Pancreas (tissue), 10 donors: Measurements from ENCODE around the gene TOX2. TPM values are rescaled to one million over a fixed set of nuclear protein-coding genes. Genes with fewer than 3 reads are reported as not detected.

Experiments
- ATAC-seq, 4 donors: fragments of 200-7000 bp; cut with Tn5 transposase; one replicate each; pipeline versions ENCODE4 v1.8.0 to v1.9.1; 2020; ENCODE audit warnings: mild to moderate bottlenecking in 4 of 4, moderate library complexity in 4 of 4
- DNase-seq, 6 donors: peaks; one replicate each; pipeline ENCODE4 v3.0.0-alpha.2; 2020
- FAIRE-seq: peaks from 2 replicates; lab custom pipeline; 2012; peaks lifted over from hg19 to GRCh38; lab: Jason Lieb, UNC
- H3K27ac ChIP-seq, 4 donors: fragments of 200-600 bp; sonication (generic); 1 replicate in 3 of 4; 2 replicates in 1 of 4; pipeline versions ENCODE4 v1.5.0 to v1.8.0; 2020
- H3K27me3 ChIP-seq, 4 donors: fragments of 200-600 bp; one replicate each; pipeline ENCODE4 v1.8.0; 2021
- H3K36me3 ChIP-seq, 3 donors: fragments of 200-600 bp; sonication (generic) in 1 of 3; one replicate each; pipeline versions ENCODE4 v1.5.0 to v1.8.0; 2020 to 2021
- H3K4me1 ChIP-seq, 3 donors: fragments of 200-600 bp; one replicate each; pipeline ENCODE4 v1.8.0; 2021
- H3K4me3 ChIP-seq, 4 donors: fragments of 200-600 bp; sonication (generic) in 2 of 4; one replicate each; pipeline versions ENCODE4 v1.5.0 to v1.8.0; 2020 to 2021
- H3K9me3 ChIP-seq, 4 donors: fragments of 200-600 bp; one replicate each; pipeline ENCODE4 v1.8.0; 2021
- WGBS, 2 donors: extraction: QIAGEN DNeasy Blood & Tissue Kit; methylation state at CpG; one replicate each; pipeline ENCODE4 v1.1.7; 2013; 5-methylcytosine and 5-hydroxymethylcytosine counted together
- intact Hi-C, 3 donors: fragments of 100-400 bp; cut with DNase I; formaldehyde crosslinking; loops; one replicate each; pipeline versions ENCODE4 v1.11.1 to v1.14.2; 2022
- polyA plus RNA-seq, 2 donors: library from polyadenylated mRNA; stranded (reverse); fragments of 200-250 nt; gene quantifications; one replicate each; pipeline ENCODE4 v1.2.3, GENCODE V29; 2013
- total RNA-seq, 6 donors: library from RNA; stranded (reverse); fragmentation: NEBNext Ultra II Directional in 4 of 6; extraction: Animal tissue kit (Norgen Biotek cat#: 25700) in 4 of 6; gene quantifications; one replicate each; pipeline versions ENCODE4 v1.2.1 to v1.2.4, GENCODE V29; 2021 to 2023
- TF ChIP-seq, protein P1 (sequence below), 4 donors: fragments of 200-600 bp; sonication (generic) in 3 of 4; IDR thresholded peaks; one replicate each; pipeline versions ENCODE4 v1.5.0 to v1.8.0; 2021; ENCODE audit warnings: antibody characterized with exemption in 4 of 4
- donor health status: healthy with polysubstance abuse.
- donor health status: DM: no; HTN: no; CAD: no; lungs with moderate emphysema.
- donor health status: DM: no; HTN: no; CAD: no.
- donor health status: control.
- donor health status: control.
- donor health status: Bipolar disorder and iron deficiency.
- donor health status: DM: yes; HTN: yes; CAD: no.
- donor health status: DM: no; HTN: no; CAD: no.
- donor health status: DM: no; HTN: no; CAD: no.
- donor health status: DM: yes; HTN: yes; CAD: no.

Gene TOX2
- total and polyA plus RNA-seq, 8 donors, result 0.24 to 2.3 (median 0.90) TPM

DNA sequence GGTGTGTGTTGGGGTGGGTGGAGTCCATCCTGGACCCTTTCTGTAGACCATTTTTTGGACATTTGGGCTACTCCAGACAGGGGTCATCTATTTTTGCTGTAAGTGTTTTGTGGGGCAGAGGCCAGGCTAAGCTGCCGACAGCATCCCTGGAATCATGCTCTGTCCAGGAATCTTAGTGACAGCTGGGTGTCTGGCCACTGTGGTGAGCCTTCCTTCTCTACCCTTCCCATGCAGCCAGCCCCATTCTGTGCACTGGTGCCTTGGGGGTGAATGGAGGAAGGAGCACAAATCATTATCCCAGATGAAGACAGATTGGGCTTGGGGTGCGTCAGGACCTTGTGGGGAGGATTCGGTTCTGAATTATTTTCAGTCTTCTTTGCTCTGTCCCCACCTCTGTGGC lies 20.2 kb downstream of the TOX2 start:
- ATAC-seq, result no peak
- no peak for DNase-seq
- no peaks in the 10 kb centered on the region for H3K36me3 ChIP-seq
- no peaks in the 10 kb centered on the region for H3K9me3 ChIP-seq
- no peaks in the 10 kb centered on the region for H3K27me3 ChIP-seq
- peaks cover 0 to 5% (median 0%) of the 10 kb centered on the region in 3 donors for H3K4me1 ChIP-seq
- intact Hi-C loops, result no loop called here
- TF ChIP-seq, protein P1, sequence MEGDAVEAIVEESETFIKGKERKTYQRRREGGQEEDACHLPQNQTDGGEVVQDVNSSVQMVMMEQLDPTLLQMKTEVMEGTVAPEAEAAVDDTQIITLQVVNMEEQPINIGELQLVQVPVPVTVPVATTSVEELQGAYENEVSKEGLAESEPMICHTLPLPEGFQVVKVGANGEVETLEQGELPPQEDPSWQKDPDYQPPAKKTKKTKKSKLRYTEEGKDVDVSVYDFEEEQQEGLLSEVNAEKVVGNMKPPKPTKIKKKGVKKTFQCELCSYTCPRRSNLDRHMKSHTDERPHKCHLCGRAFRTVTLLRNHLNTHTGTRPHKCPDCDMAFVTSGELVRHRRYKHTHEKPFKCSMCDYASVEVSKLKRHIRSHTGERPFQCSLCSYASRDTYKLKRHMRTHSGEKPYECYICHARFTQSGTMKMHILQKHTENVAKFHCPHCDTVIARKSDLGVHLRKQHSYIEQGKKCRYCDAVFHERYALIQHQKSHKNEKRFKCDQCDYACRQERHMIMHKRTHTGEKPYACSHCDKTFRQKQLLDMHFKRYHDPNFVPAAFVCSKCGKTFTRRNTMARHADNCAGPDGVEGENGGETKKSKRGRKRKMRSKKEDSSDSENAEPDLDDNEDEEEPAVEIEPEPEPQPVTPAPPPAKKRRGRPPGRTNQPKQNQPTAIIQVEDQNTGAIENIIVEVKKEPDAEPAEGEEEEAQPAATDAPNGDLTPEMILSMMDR (IDR thresholded peaks at IDR 0.05), result no peak
- H3K27ac ChIP-seq, result no peak overlapping the region
- no peak for FAIRE-seq
- WGBS, 2 donors, result 80 to 89% methylated on average over 3 of the region's 3 CpGs
- H3K4me3 ChIP-seq, result no peak overlapping the region

DNA sequence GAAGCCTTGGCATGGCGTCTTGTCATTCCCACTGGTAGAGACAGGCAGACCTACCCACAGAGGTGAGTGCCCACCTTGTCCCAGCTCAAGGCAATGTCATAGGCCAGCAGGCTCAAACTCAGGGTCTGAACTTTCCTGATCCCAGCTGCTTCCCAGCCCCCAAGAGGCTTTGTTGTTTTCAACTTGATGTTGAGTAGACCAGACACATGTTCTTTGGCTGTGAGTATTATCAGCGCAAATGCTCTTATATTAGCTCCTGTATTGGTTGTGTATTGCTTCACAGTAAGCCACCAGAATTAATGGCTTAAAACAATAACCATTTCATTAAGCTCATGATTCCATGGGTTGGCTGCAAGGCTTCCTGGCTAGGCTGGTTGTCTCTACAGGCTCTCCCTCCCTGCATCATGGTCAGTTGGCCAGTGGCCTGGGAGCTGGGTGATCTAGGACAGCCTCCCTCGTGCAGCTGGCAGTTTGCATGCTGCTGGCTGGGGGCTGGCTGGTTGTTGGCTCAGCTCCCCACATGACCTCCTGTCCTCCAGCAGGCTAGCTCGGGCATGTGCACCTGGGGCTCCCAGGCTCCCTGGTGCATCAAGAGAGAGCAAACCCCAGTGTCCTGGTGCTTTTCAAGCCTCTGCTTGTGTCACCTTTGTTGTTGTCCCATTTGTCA lies 21.6 kb downstream of the TOX2 start:
- intact Hi-C loops, result no loop called here
- DNase-seq (no peak), ATAC-seq (no peak), FAIRE-seq (no peak)
- peaks cover 0 to 5% (median 0%) of the 10 kb centered on the region in 3 donors for H3K4me1 ChIP-seq
- H3K27ac ChIP-seq, result no peak overlapping the region
- no peaks in the 10 kb centered on the region for H3K36me3 ChIP-seq
- TF ChIP-seq, protein P1 (IDR thresholded peaks at IDR 0.05), result no peak
- H3K4me3 ChIP-seq, result no peak overlapping the region
- no peaks in the 10 kb centered on the region for H3K9me3 ChIP-seq
- H3K27me3 ChIP-seq, result no peaks in the 10 kb centered on the region
- 66% methylated on average over 4 of the region's 4 CpGs for WGBS, 2 donors

DNA sequence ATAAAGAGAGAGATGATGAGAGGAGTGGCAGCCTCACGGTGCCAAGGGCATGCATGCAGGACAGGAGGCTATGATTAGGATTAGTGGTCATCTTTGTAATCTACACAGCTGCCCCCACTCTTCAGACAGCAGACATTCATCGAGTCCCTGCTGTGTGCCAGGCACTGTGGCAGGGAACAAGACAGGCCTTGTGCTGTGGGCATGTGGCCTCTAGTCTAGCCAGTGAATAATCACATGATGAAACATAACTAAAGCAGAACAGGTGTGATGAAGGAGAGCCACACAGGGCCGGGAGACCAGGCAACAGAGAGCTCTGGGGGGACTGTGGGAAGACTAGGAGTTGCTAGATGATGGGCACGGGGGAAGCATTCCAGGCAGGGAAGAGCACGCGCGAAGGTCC lies 22.2 kb downstream of the TOX2 start:
- intact Hi-C loops, result no loop called here
- Histone ChIP-seq H3K4me3 (no peak overlapping the region), H3K36me3 (no peaks in the 10 kb centered on the region), H3K4me1 (peaks cover 0 to 5% (median 0%) of the 10 kb centered on the region in 3 donors), H3K27ac (no peak overlapping the region), H3K27me3 (no peaks in the 10 kb centered on the region), H3K9me3 (no peaks in the 10 kb centered on the region)
- ATAC-seq (no peak), DNase-seq (no peak), FAIRE-seq (no peak)
- TF ChIP-seq, protein P1 (IDR thresholded peaks at IDR 0.05), result no peak
- 70 to 81% methylated on average over 7 of the region's 7 CpGs for WGBS, 2 donors

DNA sequence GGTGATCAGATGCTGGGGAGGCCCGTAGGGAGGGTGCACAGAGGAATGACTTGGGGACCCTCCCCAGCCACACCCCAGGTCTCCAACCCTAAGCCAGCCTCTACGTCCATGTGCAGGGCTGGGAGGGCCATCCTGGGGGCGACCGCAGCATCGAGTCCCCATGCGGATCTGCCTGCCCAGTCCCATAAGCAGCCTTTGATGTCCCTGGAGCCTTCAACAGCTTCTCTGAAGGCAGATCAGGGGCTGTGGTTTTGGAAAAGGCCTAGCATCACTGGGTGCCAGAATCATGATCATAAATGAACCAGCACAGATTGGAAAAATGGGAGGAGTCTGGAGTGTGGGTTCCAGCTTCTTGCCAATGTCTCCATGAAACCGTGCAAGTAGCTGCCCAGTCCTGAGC lies 22.9 kb downstream of the TOX2 start:
- intact Hi-C loops, result no loop called here
- H3K9me3 ChIP-seq, result no peaks in the 10 kb centered on the region
- H3K4me1 ChIP-seq, result peaks cover 0 to 7% (median 0%) of the 10 kb centered on the region in 3 donors

More for the DNA sequence above, 22.9 kb downstream of the TOX2 start:
- Histone ChIP-seq H3K27me3 (no peaks in the 10 kb centered on the region), H3K36me3 (no peaks in the 10 kb centered on the region), H3K4me3 (no peak overlapping the region), H3K27ac (no peak overlapping the region)
- no peak for ATAC-seq
- 77 to 83% methylated on average over 7 of the region's 7 CpGs for WGBS, 2 donors
- FAIRE-seq, result no peak
- DNase-seq, result no peak
- TF ChIP-seq, protein P1 (IDR thresholded peaks at IDR 0.05), result no peak
